Measurements from ENCODE around the gene SRPK3.
"Not testable (repeated sequence)": the region's sequence is repeated elsewhere in the genome, so short reads cannot be mapped to it uniquely, and the experiment has no call there.

GRCh38 chrX:153746991-153747390, 33.9 kb upstream of the SRPK3 start:
- TF ChIP-seq MAX (IDR thresholded peaks at IDR 0.05; ENCODE audit: insufficient read depth, insufficient read length); CTCF (IDR thresholded peaks at IDR 0.05; ENCODE audit: extremely low read depth in 1 of 2, insufficient read depth in 1 of 2, low read depth in 1 of 2, low read length in 2 of 2); POLR2A (IDR thresholded peaks at IDR 0.05; ENCODE audit: low read depth, low read length); EZH2 (IDR thresholded peaks at IDR 0.05; ENCODE audit: borderline replicate concordance, low read depth, low read length, severe bottlenecking); POLR2AphosphoS5 (IDR thresholded peaks at IDR 0.05; ENCODE audit: insufficient read depth, low read depth, low read length); FOS (IDR thresholded peaks at IDR 0.05; ENCODE audit: borderline replicate concordance, insufficient read depth, low read length); GATA2 (IDR thresholded peaks at IDR 0.05; ENCODE audit: insufficient read depth, insufficient read length, low read depth, low read length): not testable (repeated sequence)

Data from endothelial cell of umbilical vein (primary cell).